Middle frontal gyrus (tissue), 1 donor: Measurements from ENCODE around the gene ANKS1B.

Source experiments
- DNase-seq: peaks from one replicate; pipeline ENCODE4 v3.0.0-alpha.2; 2015; ENCODE audit warnings: low spot score; ENCODE audit errors: extremely low spot score

The ANKS1B gene

DNA sequence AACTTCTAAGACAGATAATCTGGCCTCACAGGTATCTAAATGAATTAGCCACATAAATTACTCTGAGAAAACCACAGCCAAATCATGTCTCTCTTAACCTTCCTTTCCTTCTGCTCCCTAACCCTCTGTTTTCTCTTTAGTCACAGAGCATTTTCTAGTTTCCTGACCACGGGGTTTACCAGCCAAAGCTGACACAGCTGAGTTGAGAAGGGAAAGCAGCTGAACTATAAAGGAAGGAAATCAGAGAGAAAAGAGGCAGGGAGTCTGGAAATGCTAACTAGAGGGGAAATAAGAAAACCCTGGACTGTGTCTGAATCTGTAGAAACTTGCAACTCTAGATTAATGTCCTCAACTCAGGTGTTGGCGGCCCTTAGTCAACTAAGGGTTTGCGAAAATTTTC is 24.4 kb downstream of the ANKS1B start:
- DNase-seq: no peak

DNA sequence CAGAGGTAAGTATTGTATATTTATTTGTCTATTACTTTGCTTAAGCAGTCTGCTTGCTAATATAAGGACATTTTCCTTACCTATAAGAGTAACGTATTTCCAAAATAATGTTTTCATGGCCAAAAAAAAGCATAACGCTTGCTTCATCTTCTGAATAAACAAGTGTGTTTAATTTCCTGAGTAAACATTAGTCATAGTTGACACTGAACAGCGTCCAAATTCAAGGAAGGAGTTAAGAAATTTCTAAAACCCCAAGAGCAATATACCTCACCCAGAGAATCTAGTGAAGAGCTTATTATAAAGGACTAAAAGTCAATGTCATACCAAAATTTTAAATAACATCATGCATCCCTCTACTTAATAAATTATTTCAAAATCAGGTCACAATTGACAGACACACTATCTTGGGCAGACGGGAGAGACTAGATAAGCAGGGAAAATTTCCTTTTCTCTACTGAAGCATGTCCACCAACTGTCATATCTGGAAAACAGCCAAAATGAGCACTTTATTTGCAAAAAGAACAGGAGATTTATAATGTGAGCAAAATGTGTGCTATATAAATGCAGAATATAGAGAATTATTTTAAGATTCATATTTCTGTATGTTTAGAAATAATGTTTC is 25.1 kb downstream of the ANKS1B start:
- DNase-seq: no peak

DNA sequence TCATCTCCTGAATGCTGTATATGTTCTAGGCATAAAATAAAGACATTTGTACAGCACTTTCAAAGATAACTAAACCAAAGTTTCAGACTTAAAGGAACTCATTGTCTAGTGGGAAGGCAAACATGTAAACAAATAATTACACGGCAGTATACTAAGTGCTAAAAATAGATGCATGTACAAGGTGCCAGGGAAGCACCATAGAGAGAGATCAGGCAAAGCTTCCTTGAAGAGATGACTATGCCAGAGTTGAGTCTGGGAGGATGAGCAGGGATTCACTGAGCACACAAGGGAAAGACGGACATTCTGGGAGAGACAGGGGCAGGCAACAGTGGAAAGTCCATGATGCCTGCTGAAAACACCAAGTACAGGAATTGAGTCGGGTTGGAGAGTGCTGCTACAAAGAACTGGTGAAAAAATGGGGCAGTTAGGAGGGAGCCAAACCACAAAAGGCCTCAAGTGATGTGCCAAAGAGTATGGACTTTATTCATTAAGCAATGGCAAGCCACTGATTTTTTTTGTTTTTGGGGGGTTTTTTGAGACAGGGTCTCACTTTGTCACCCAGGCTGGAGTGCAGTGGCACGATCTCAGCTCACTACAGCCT is 26.8 kb downstream of the ANKS1B start:
- no peak for DNase-seq

DNA sequence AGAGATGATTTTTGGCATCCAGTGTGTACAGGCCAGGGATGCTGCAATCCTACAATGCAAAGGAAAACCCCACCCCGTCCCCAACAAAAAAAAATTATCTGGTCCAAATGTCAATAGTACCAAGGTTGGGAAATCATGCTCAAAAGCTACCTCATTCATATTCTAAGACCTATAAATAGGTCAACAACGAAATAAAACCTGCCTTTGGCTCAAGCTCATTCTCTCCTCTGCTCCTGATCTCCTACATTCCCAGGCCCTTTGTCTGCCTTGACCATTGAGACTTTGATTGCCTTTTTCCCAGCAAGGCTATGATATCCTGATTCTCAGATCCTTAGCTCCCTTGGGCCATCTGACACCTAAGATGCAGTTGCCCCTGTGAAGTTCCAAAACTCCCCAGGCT is 30.0 kb downstream of the ANKS1B start:
- DNase-seq: no peak

DNA sequence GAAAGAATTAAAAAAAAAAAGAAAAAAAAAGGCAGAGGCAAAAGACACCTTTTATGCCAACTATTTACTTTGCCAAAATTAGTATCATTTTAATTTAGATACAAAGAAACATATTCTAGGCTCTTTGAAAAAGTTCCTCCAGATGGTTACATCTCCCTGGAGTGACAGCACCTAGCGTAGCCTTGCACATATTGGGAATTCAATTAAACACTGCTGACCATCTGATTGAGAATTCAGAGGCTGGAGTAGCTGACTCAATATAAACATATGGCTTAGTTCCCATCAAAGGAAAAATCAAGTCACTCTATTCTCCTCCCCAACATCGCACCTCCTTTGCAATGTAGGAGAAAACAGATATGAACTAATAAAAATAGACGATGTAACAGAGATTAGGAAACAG is 36.4 kb downstream of the ANKS1B start:
- no peak for DNase-seq

DNA sequence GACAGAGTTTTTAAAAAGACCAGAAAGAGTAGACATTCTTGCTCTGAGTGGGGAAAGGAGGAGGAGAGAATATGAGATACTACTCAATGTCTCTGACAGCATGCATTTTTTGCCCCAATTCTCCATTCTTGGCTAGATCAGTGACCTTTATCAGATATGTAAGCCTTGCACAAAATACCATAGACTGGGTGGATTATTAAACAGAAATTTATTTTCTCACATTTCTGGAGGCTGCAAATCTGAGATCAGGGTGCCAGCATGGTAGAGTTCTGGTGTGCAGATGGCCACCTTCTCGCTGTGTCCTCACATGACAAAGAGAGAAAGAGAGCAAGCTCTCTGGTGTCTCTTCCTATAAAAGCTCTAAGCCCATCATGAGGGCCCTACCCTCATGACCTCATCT is 38.6 kb downstream of the ANKS1B start:
- DNase-seq: no peak

DNA sequence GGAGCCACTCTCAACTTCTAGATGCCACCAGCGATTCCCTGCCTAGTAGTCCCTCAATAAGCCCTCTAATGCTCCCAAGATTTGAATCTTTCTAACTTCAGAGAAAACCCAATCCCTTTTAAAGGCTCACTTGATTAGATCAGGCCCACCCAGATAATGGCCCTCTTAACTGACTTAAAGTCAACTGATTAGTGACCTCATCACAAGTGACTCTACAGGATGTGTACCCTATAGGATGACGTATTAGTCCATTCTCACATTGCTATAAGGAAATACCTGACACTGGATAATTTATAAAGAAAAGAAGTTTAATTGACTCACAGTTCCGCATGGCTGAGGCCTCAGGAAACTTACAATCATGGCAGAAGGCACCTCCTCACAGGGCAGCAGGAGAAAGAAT is 49.1 kb downstream of the ANKS1B start:
- no peak for DNase-seq

DNA sequence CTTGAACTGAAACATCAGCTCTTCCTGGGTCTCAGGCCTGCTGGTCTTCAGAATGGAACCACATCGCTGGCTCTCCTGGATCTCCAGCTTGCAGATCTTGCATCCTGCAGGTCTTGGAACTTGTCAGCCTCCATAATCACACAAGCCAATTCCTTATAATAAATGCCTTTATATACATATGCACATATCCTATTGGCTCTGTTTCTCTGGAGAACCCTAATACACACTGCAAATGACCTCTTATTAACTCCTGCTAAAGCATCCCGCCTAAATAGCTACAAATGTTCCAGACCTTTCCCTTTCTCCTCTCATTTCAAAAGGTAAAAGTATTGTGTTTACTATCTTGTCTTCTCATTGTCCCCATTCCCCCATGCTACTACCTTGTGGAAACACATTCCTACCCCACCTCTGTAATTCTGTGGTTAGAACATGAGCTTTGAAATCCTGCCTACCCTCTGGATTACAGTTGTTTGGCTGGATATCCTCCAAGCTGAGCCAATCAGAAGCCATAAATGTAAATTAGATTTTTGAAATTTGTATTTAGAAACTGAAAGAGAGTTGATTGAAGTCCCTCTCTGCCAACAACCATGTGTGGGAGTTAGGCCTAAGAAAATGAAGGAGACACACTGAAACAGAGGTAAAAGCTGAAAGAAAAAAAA is 58.1 kb downstream of the ANKS1B start:
- DNase-seq: no peak

DNA sequence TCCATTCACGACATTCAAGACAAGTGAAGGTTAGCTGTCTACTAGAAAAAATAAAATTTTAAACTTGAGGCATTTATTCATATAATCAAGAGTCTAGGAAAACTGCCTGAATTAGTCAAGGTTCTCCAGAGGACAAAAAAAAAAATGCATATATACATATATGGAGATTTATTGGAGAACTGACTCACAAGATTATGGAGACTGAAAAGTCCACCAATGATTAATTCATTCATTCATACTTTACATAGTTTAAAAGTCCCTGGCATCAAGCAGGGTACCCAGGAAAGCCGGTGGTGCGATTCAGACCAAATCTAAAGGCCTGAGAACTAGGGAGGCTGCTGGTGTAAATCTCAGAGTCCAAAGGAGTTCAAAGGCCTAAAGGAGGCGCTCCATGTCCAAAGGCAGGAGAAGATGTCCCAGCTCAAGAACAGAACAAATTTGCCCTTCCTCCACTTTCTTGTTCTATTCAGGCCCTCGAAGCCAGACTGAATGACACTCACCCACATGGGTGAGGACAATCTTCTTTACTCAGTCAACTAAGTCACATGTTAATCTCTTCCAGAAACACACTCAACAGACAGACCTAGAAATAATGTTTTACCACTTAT is 64.3 kb downstream of the ANKS1B start:
- no peak for DNase-seq

DNA sequence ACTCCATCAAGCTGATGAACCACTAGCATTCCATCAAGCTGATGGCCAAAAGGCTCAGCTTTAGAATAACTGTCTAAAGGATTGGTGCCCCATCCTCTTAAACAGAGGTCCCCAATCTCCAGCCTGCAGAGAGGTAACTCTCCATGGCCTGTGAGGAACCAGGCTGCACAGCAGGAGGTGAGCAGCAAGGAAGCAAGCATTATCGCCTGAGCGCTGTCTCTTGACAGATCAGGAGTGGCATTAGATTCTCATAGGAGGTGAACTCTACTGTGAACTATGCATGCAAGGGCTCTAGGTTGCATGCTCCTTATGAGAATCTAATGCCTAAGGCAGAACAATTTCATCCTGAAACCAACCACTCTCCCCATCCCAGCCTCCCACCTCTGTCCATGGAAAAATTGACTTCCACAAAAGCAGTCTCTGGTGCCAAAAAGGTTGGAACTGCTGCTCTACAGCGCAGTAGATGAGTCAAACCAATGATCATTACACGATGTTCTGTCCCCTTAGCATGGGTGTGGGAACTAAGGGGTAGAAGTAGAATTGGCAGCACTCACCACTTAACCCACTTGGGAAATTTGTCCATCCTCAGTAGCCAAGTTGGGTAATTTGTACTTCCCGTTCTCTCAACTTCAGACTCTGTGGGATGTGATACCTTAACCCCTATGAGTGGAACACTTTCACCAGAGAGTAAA is 66.9 kb downstream of the ANKS1B start:
- no peak for DNase-seq

DNA sequence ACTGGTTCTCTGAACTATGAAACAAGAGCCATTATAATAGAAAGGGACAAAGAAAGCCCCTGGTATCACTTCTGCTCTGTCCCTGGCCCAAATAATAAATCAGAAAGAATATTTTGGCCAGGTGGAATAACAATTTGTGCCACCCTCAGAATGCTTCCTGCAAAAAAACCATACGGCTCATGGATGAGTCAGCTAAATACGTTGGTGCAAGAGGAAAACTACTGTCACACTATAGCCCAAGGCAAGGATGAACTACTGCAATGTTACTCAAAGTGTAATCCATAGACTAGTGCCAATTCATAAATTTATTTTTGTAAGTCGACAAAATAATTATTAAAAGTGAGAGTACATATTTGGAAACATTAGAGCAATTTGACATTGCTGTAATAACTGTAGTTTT is 68.2 kb downstream of the ANKS1B start:
- no peak for DNase-seq

DNA sequence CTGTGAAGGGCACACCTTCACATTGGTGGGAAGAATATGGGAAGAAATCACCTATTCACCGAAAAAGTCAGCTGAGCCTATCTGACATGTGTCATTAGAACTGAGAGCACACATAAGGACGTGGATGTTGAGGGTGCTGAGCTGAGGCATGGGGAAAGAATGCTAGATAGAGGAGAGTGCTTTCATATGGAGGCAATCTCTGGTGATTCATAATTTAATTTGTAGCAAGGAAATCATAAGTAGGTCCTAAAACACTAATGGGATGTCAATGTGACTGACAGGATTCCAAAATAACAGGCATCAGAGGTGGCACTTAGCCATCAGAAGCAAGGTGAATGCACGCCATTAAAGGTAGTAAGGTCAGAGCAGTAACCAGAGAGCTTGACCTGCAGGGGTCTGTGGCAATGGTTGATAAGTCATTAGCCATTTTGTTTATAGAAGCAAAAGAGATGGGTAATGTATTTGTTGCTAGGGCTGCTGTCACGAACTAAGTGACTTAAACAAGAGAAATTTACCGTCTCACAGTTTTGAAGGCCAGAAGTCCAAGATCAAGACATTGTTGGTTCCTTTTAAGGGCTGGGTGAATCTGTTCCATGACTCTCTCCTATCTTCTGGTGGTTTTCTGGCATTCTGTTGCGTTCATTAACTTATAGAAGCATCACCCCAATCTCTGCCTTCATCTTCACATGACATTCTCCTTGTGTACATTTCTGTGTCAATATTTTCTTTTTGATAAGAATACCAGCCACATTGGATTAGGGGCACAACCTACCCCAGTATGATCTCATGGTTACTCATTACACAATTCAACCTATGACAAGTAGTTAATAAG is 69.3 kb downstream of the ANKS1B start:
- no peak for DNase-seq

DNA sequence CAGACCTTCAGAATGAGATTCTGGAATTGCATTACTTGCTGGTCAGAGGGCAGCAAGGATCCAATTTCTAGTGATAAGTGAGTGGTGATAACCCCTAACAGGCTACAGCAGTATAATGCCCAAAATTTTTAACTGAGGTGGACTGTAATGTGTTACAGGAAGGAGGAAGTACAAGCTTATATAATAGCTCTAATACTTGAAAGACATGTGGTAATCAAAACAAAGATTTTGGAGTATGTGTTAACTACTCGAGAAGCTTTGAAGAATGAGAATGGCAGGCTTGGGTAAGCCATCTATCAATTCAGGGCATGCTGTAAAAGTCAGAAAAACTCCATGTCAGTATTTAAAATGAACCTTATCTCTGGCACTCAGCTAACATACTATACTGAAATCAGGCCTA is 70.5 kb downstream of the ANKS1B start:
- no peak for DNase-seq

DNA sequence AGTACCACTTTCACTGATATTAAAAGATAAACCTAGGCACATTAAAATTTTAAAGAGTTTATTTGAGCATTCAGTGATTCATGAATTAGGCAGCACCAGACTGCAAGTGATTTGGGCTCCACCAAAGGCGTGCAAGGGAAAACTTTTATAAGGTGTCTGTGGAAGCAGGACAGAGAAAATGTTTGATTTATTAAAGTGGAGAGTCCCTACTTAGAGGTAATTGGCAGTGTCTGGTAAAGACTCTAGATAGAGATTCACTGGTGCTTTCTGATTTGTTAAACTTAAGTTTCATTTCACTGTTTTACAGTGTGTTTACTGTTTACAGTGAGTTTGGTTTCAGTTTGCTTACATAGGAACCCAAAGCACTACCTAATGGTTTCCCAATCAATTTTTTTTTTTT is 72.8 kb downstream of the ANKS1B start:
- DNase-seq: no peak

DNA sequence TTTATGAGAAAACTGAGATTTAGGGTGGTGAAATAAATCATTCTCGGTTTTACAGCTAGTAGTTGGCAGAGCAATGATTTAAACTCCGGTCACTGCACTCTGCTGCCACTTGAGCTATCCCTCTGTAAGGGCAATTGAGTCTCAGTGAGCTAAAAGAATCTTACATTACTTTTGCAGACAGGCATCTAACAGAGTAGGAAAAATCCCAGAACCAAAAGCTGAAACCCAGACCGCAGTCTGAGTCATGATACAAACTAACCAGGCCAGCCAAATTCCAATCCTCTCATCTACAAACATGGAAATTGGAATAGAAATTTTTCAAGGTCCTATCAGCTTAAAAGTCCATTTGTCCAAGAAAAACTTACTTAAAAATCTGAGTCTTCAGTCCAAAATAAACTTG is 73.7 kb downstream of the ANKS1B start:
- DNase-seq: no peak

DNA sequence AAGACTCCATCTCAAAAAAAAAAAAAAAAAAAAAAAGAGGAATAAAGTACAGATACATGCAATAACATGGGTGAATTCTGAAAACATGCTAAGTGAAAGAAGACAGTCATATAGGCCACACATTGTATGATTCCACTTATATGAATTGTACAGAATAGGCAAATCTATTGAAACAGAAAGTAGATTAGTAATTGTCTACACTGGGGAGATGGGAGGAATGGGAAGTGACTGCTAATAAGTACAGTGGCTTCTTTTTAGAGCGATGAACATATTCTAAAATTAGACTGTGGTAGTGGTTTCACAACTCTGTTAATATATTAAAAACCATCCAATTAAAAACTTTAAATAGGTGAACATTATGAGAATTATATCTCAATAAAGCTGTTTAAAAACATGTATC is 74.4 kb downstream of the ANKS1B start:
- DNase-seq: no peak

DNA sequence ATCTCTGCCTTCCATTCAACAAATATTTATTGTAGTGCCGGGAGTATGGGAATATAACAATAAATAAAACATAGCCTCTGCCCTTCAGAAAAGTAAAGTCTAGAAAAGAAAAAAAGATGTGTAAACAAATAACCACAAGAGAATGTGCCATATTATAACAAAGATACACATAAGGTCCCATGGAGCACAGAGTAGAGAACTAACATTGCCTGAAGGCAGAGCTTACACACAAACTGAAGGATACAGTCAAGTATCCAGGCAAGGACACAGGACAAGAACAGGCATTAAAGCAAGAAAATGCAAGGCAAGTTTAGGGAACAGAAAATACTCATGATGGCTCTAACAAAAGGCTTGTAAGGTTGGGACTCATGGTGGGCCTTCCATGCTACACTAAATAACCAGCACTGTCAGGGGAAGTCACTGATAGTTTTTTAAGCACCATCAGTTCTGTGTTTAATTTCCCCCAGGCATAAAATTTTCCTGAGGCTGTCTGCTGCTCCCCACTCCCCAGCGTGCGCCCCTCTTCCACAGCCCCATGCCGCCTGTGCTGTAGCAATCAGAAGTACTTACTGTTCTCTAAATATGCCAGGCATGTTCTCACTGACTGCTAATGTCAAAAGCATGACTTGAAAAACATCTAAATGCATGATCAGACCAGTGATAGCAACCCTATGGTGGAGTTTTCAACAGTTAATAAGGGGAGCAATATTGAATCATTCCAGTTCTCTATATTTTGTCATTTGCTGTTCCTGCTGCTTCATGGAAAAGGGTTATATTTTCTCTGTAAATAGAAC is 77.8 kb downstream of the ANKS1B start:
- DNase-seq: no peak

DNA sequence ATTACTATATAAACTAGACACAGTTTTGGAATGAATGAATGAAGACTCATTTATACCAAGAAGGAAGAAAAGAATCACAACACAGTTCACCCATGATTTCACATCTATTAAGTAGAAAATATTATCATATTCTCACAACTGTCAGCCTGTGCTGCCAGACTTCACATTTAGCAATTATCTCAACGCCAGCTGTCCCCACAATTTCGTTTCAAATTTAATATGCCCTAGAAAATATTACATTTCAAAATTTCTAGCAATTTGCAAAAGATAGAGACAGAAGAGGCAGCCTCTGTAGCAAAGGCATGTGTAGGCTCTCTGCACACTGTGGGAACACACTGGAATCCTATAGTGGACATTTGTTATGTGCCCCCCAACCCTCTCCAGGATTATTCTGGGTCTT is 83.6 kb downstream of the ANKS1B start:
- no peak for DNase-seq

DNA sequence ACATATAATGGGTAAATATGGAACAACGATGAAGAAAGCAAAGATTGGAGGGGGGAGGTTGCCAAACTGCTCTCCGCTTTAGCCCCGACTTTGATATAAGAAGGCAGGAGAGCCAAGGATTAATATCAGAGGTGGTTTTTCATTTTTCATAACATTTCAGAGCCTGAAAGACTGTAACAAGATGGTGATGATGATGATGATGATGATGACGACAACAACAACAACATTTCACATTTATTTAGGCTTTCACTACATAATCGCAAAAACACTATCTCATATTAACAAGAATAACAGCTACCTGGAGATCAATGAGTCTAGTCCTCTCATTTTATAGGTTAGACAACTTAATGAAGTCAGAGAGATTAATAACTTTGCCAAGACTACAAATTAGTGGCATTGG is 86.1 kb downstream of the ANKS1B start:
- no peak for DNase-seq

DNA sequence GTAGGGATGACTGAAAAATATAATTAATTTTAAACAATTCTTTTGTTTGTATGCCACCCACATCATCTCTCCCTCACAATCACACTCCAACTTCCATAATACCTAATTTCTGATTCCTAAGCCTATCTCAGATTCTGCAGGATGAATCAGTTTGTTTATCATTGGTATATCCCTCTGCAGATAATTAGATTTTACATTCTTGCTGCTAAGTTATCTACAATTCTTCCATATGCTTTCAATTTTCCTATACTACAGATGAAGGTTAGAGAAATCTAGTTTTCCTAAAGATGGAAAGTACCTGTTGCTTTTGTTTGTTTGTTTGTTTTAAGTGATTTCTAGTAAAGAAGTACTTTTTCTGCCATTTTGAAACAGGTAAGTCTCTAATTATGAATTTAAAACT is 105.3 kb downstream of the ANKS1B start:
- no peak for DNase-seq
